Karpas-422 (cell line): ENCODE measurements around the gene ZSCAN10. TPM values are rescaled to one million over a fixed set of nuclear protein-coding genes. Genes with fewer than 3 reads are reported as not detected.

ENCODE experiments used
- small RNA-seq: library from RNA; depleted of rRNA; stranded (forward); fragments of <200 nt; gene quantifications from one replicate; pipeline ENCODE3, GENCODE V24; 2014
- total RNA-seq: library from RNA; depleted of rRNA; stranded (reverse); fragments of >200 nt; shearing (Covaris generic); gene quantifications from 2 replicates; pipeline ENCODE4 v1.2.3, GENCODE V29; 2014; ENCODE audit warnings: low replicate concordance; rRNA removed

The ZSCAN10 gene
- total RNA-seq, 1 experiment from 2014 or later: not detected

Small RNA genes lying within 50 kb of the gene (small RNA-seq; reads per million reads assigned to genes)
- gene RNU1-22P: 1.7 reads per million, percentile 48 among the genes with 10 or more reads in this experiment

Other genes with a start within 250 kb of the ZSCAN10 start
- gene PRSS22, start 241.1 kb downstream of the ZSCAN10 start, total RNA-seq: not detected in 2 replicates
- 63.5 and 85.1 TPM in 2 replicates for gene FLYWCH2, start 216.1 kb downstream of the ZSCAN10 start, total RNA-seq
- gene FLYWCH1, start 187.4 kb downstream of the ZSCAN10 start, total RNA-seq: 11.0 and 22.7 TPM in 2 replicates
- 3.4 and 8.5 TPM in 2 replicates for gene KREMEN2, start 135.0 kb downstream of the ZSCAN10 start, total RNA-seq
- 30.7 and 44.0 TPM in 2 replicates for gene PAQR4, start 129.9 kb downstream of the ZSCAN10 start, total RNA-seq
- gene PKMYT1, start 118.8 kb downstream of the ZSCAN10 start, total RNA-seq: 17.6 and 30.3 TPM in 2 replicates
- gene CLDN9, start 86.4 kb downstream of the ZSCAN10 start, total RNA-seq: not detected in 2 replicates
- gene CLDN6, start 81.1 kb downstream of the ZSCAN10 start, total RNA-seq: not detected in 2 replicates
- gene TNFRSF12A, start 78.9 kb downstream of the ZSCAN10 start, total RNA-seq: 4.9 and 9.4 TPM in 2 replicates
- 51.7 and 67.8 TPM in 2 replicates for gene HCFC1R1, start 75.4 kb downstream of the ZSCAN10 start, total RNA-seq
- gene THOC6, start 75.3 kb downstream of the ZSCAN10 start, total RNA-seq: 20.0 and 35.8 TPM in 2 replicates
- not detected in 2 replicates for gene BICDL2, start 62.4 kb downstream of the ZSCAN10 start, total RNA-seq
- 0.15 and 0.47 TPM in 2 replicates for gene MMP25, start 52.7 kb downstream of the ZSCAN10 start, total RNA-seq
- gene IL32, start 33.7 kb downstream of the ZSCAN10 start, total RNA-seq: not detected in 2 replicates
- not detected in 2 replicates for gene ZNF205, start 13.3 kb upstream of the ZSCAN10 start, total RNA-seq
- gene ZNF213, start 35.7 kb upstream of the ZSCAN10 start, total RNA-seq: 2.0 and 8.0 TPM in 2 replicates
- gene OR1F1, start 88.9 kb upstream of the ZSCAN10 start, total RNA-seq: not detected in 2 replicates
- 8.5 and 12.1 TPM in 2 replicates for gene ZNF200, start 135.9 kb upstream of the ZSCAN10 start, total RNA-seq
- not detected in 2 replicates for gene MEFV, start 157.3 kb upstream of the ZSCAN10 start, total RNA-seq
- 26.6 and 45.7 TPM in 2 replicates for gene ZNF263, start 184.2 kb upstream of the ZSCAN10 start, total RNA-seq
- 2.8 and 4.1 TPM in 2 replicates for gene TIGD7, start 206.1 kb upstream of the ZSCAN10 start, total RNA-seq
- 22.0 and 26.1 TPM in 2 replicates for gene ZNF75A, start 206.2 kb upstream of the ZSCAN10 start, total RNA-seq